Neural crest cell (in vitro differentiated cells): ENCODE results near the gene METTL8. TPM values are rescaled to one million over a fixed set of nuclear protein-coding genes. Genes with fewer than 3 reads are reported as not detected.

ENCODE experiments used
- DNase-seq: peaks from one replicate; pipeline ENCODE4 v3.0.0; 2021; ENCODE audit warnings: low read depth, mixed read lengths, low spot score
- H3K27ac Mint-ChIP-seq: one replicate; pipeline ENCODE4 v1.8.0; 2021; ENCODE audit warnings: mild to moderate bottlenecking, mixed read lengths; ENCODE audit not compliant: unreplicated experiment
- H3K27me3 Mint-ChIP-seq: 2 replicates; pipeline ENCODE4 v1.8.0; 2021; ENCODE audit warnings: low read depth, mild to moderate bottlenecking, mixed read lengths
- H3K36me3 Mint-ChIP-seq: 2 replicates; pipeline ENCODE4 v1.8.0; 2021; ENCODE audit warnings: low read depth, mild to moderate bottlenecking, mixed read lengths
- H3K4me1 Mint-ChIP-seq: 2 replicates; pipeline ENCODE4 v1.8.0; 2021; ENCODE audit warnings: mixed read lengths
- H3K4me3 Mint-ChIP-seq: one replicate; pipeline ENCODE4 v1.8.0; 2021; ENCODE audit warnings: mild to moderate bottlenecking, mixed read lengths
- H3K9me3 Mint-ChIP-seq: 2 replicates; pipeline ENCODE4 v1.8.0; 2021; ENCODE audit warnings: mixed read lengths
- CTCF ChIP-seq: fragments of 200-600 bp; sonication (generic); conservative IDR thresholded peaks from 2 replicates; pipeline ENCODE4 v1.5.0; 2021; ENCODE audit warnings: antibody characterized with exemption, mild to moderate bottlenecking
- total RNA-seq: library from RNA; stranded (reverse); gene quantifications from 2 replicates; pipeline ENCODE4 v1.2.1, GENCODE V29; 2021

Gene METTL8
- total RNA-seq, 1 donor from 2014 or later, result 21.6 TPM

GRCh38 chr2:171279983-171280790, 153.6 kb downstream of the METTL8 start:
- Mint-ChIP-seq H3K27me3 (no peaks in the 10 kb centered on the region), H3K27ac (no peak overlapping the region), H3K4me1 (no peaks in the 10 kb centered on the region), H3K4me3 (no peak overlapping the region), H3K9me3 (no peaks in the 10 kb centered on the region), H3K36me3 (no peaks in the 10 kb centered on the region)
- no peak for TF ChIP-seq CTCF
- DNase-seq, result no peak

DNA sequence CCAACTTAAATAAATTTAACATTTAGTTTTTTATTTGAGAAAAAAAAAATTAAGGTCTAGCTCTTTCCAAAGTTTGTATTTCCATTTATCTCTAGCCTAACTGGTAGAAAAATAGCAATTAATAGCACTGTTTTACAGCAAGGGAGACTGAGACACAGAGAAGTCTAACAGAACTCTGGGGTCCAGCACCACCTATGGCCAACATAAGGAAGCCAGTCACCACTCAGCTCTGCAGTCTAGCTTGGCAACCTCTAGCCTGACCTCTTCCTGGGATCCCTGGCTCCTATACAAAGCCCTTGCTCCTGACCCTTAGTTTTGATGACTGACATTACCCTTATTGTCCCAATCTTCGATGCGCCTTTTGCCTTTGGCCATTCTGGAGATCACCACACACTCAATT, 159.0 kb downstream of the METTL8 start:
- TF ChIP-seq CTCF, result no peak
- H3K36me3 Mint-ChIP-seq, result no peaks in the 10 kb centered on the region
- H3K4me1 Mint-ChIP-seq, result peaks cover 4% of the 10 kb centered on the region
- no peaks in the 10 kb centered on the region for H3K9me3 Mint-ChIP-seq
- H3K27ac Mint-ChIP-seq, result no peak overlapping the region
- no peak for DNase-seq
- H3K4me3 Mint-ChIP-seq, result no peak overlapping the region
- no peaks in the 10 kb centered on the region for H3K27me3 Mint-ChIP-seq

- no peaks in the 10 kb centered on the region for H3K36me3 Mint-ChIP-seq
- no peak overlapping the region for H3K4me3 Mint-ChIP-seq
- no peak for TF ChIP-seq CTCF
- peaks cover 4% of the 10 kb centered on the region for H3K4me1 Mint-ChIP-seq
- no peak overlapping the region for H3K27ac Mint-ChIP-seq
- H3K27me3 Mint-ChIP-seq, result no peaks in the 10 kb centered on the region
- H3K9me3 Mint-ChIP-seq, result no peaks in the 10 kb centered on the region
- no peak for DNase-seq
Measured at GRCh38 chr2:171271971-171272436, 161.8 kb downstream of the METTL8 start.

GRCh38 chr2:171271386-171271785, 162.4 kb downstream of the METTL8 start:
- no peak for TF ChIP-seq CTCF
- Mint-ChIP-seq H3K9me3 (no peaks in the 10 kb centered on the region), H3K27ac (no peak overlapping the region), H3K4me3 (no peak overlapping the region), H3K36me3 (no peaks in the 10 kb centered on the region), H3K4me1 (peaks cover 4% of the 10 kb centered on the region), H3K27me3 (no peaks in the 10 kb centered on the region)
- no peak for DNase-seq

GRCh38 chr2:171267855-171268629, 165.7 kb downstream of the METTL8 start:
- no peak overlapping the region for H3K4me3 Mint-ChIP-seq
- H3K4me1 Mint-ChIP-seq, result peaks cover 4% of the 10 kb centered on the region
- TF ChIP-seq CTCF, result no peak
- H3K36me3 Mint-ChIP-seq, result no peaks in the 10 kb centered on the region
- no peak overlapping the region for H3K27ac Mint-ChIP-seq
- no peak for DNase-seq
- no peaks in the 10 kb centered on the region for H3K9me3 Mint-ChIP-seq
- no peaks in the 10 kb centered on the region for H3K27me3 Mint-ChIP-seq

Other genes starting within 250 kb of the METTL8 start
- gene DCAF17, start 236 bp upstream of the METTL8 start, total RNA-seq, result 21.6 and 22.4 TPM in 2 replicates
- gene CYBRD1, start 88.5 kb upstream of the METTL8 start, total RNA-seq, result 10.0 and 11.8 TPM in 2 replicates